LNCaP clone FGC (cell line): ENCODE results near the gene UBE3C.

ENCODE experiments used
- DNase-seq: peaks from one replicate; pipeline ENCODE4 v3.0.0-alpha.2; 2011; ENCODE audit warnings: low read depth
- H3K4me3 ChIP-seq: 2 replicates; pipeline ENCODE4 v1.5.1; 2011; ENCODE audit warnings: mild to moderate bottlenecking, low read depth, low read length, control low read depth
- TF ChIP-seq, protein P1 (sequence below): IDR thresholded peaks from 2 replicates; pipeline ENCODE4 v1.5.1; 2012; ENCODE audit warnings: mild to moderate bottlenecking; ENCODE audit not compliant: control insufficient read depth, insufficient read depth; ENCODE audit errors: extremely low read depth

UBE3C gene

DNA sequence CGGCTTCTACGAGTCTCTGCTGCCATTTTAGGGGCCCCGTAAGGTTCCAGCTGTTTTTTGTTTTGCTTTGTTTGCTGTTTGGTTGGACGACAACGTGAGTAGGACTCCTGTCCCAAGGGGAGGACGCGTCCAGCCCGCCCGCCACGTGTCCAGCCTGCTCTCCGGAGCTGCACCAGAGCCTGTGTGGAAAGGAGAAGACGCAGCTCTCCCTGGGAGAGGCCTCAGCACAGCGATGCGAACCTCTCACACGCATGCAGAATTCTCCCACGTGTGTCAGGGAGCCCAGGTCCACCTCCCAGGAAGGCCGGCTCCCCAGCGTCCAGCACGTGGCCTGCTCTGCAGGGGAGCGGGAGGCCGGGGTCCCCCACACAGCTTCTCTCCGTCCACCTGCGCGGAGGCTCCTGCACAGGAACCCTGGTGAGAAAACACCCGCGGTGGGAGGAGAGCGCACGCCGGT is 161.7 kb downstream of the UBE3C start:
- no peak for DNase-seq
- H3K4me3 ChIP-seq: no peak overlapping the region
- TF ChIP-seq, protein P1, sequence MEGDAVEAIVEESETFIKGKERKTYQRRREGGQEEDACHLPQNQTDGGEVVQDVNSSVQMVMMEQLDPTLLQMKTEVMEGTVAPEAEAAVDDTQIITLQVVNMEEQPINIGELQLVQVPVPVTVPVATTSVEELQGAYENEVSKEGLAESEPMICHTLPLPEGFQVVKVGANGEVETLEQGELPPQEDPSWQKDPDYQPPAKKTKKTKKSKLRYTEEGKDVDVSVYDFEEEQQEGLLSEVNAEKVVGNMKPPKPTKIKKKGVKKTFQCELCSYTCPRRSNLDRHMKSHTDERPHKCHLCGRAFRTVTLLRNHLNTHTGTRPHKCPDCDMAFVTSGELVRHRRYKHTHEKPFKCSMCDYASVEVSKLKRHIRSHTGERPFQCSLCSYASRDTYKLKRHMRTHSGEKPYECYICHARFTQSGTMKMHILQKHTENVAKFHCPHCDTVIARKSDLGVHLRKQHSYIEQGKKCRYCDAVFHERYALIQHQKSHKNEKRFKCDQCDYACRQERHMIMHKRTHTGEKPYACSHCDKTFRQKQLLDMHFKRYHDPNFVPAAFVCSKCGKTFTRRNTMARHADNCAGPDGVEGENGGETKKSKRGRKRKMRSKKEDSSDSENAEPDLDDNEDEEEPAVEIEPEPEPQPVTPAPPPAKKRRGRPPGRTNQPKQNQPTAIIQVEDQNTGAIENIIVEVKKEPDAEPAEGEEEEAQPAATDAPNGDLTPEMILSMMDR: no peak

- no peak overlapping the region for H3K4me3 ChIP-seq
- no peak for DNase-seq
- TF ChIP-seq, protein P1: no peak
Observed at GRCh38 chr7:157301610-157302120, 162.9 kb downstream of the UBE3C start.

- DNase-seq: no peak
- no peak overlapping the region for H3K4me3 ChIP-seq
- TF ChIP-seq, protein P1: no peak
Observed at GRCh38 chr7:157306846-157307838, 168.4 kb downstream of the UBE3C start.

DNA sequence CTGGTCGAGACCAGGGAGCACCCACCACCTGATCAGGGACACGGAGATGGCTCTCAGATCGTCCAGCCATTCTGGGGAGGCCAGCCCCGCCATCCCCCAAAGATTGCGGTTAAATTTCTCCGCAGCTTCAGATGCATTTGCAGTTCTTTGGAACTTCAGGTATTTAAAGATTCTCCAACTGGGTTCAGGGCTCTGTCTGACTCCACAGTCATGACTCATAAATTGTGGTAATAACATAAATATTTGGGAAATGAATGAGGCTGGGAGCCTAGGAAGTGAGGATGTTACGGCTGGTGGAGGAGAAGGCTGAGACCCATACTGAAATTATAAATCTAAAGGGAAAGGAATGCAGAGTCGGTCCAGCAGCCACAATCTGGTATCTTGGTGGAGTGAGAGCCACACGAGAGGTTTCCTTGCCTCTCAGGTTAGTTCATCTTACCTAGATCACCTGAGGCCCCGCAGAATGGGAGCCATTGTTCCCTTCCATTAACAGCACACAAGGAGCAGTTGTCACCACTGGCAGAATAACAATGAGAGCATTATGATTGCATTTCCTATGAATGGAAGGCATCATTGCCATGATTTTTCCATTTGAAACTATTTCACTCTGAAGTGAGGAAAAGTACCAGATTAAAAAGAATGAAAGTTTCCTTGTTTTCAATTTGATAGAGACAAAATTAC is 171.4 kb downstream of the UBE3C start:
- no peak overlapping the region for H3K4me3 ChIP-seq

GRCh38 chr7:157310676-157311185 is 172.0 kb downstream of the UBE3C start:
- TF ChIP-seq, protein P1: no peak
- DNase-seq: no peak
- H3K4me3 ChIP-seq: no peak overlapping the region

More for the DNA sequence above, 171.4 kb downstream of the UBE3C start:
- DNase-seq: no peak
- TF ChIP-seq, protein P1: no peak

- no peak overlapping the region for H3K4me3 ChIP-seq
- TF ChIP-seq, protein P1: no peak
- DNase-seq: no peak
Observed at GRCh38 chr7:157312941-157313340, 174.2 kb downstream of the UBE3C start.
